Left kidney (tissue), 2 donors: Measurements from ENCODE around the gene LY9. TPM values are rescaled to one million over a fixed set of nuclear protein-coding genes. Genes with fewer than 3 reads are reported as not detected.

ENCODE experiments used
- DNase-seq: peaks from one replicate; pipeline ENCODE4 v3.0.0-alpha.2; 2013
- polyA plus RNA-seq: library from polyadenylated mRNA; unstranded; fragments of 120-200 nt; gene quantifications from one replicate; pipeline ENCODE4 v1.2.1, GENCODE V29; 2013; ENCODE audit not compliant: insufficient read length

Gene LY9
- polyA plus RNA-seq, 1 donor: 0.32 TPM

DNA sequence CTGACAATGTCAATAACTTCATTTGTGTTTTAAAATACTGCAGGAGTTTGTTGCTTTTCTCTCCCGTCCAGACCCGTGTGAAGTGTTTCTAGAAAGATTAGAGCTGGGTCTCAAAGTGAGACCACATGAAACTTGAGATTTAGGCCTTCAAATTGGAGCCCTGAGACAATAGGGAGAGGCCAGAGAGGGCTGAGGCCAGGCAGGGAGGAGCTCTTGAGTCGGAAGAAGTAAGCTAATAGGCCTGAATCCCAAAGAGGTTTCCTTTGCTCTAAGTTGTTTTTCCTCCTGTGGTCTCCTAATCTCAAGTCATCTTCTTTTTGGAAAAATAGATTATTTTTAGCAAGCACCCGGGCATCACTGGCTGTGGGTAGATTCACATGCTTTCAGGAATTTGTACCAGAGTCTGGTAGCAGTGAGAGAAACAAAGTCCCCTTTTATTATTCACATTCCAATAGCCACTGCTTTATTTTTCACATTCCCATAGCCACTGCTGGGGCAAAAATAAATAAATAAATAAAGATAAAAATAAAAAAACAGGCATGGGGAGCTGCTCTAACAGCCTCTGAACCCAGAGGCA lies 41.1 kb downstream of the LY9 start:
- no peak for DNase-seq

DNA sequence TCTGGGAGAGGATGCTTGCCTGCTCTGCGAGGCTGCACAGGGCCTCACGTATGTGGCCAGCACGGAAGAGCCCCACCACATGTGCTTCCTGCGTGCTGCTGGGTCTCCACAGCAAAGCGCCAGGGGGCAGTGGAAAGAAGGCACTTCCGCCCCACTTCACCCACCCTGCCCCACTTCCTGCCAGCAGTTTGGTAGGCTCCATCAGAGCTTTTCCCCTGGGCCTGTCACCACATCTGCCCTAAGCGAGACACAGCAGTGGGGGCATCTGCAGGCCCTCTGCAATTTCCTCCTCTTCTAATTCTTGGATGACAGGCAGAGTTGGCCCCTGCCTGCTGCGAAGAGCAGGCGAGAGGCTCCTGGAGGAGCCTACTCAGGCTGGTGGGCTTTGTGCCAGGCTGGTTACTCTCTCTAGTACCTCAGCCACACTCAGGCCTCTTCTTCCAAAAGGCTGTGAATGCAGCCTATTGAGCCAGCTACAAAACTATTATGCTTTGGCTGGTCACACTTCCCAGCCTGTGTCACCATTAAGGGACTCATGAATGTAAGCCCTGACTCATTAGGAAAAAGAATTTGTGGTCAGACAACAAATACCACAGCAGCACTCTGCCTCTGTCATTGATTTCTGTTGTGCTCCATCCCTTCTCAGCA lies 41.7 kb downstream of the LY9 start:
- DNase-seq: no peak

GRCh38 chr1:160838888-160839287 lies 42.9 kb downstream of the LY9 start:
- no peak for DNase-seq

- DNase-seq: no peak
These were observed 43.8 kb downstream of the LY9 start for GRCh38 chr1:160839746-160840145.

GRCh38 chr1:160841079-160841478 lies 45.1 kb downstream of the LY9 start:
- no peak for DNase-seq

GRCh38 chr1:160844447-160845232 lies 48.7 kb downstream of the LY9 start:
- no peak for DNase-seq

GRCh38 chr1:160846281-160846680 lies 50.3 kb downstream of the LY9 start:
- no peak for DNase-seq

DNA sequence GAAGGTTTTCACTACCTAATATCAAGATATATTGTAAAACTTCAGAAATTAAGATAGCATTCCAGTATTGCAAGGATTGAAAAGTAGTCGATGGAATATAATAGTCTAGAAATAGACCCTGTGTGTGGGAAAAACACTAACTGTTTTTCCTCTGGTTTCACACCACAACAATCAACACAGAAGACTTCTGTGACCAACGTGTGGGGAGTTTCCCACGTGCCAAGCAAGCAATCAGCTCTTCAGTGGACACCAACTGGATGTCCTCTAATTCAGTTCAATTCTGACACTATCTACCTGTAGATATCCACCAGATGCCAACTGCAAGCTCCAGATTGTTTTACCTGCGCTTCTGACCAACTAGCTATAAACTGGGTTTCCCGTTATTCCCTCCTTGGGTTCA lies 54.6 kb downstream of the LY9 start:
- DNase-seq: no peak

DNA sequence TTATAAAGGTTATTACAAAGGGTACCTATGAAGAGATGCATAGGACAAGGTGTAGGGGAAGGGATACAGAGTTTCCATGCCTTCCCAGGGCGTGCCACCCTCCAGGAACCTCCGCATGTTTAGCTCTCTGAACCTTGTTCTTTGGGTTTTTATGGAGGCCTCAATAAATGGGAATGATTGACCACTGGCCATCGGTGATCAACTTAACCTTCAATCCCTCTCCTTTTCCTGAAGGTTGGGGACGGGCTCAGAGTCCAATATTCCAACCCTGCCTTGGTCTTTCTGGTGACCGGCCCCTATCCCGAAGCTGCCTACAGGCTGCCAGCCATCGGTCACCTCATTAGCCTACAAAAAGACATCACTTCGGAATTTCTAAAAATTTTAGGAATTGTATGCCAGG lies 55.0 kb downstream of the LY9 start:
- DNase-seq: no peak

DNA sequence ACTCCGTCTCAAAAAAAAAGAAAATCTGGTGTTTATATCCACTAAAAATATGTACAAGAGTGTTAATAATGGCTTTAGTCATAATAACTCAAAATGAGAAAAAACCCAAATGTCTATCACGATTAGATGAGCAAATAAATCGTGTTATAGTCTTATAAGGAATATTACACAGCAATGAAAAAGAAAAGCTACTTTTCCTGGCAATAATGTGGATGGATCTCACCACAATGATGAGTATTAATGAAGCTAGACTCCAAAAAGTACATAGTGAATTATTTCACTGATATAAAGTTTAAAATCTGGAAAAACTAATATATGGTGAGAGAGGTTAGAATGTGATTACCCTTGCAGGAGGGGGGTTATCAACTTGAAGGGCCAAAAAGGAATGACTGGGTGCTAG lies 57.0 kb downstream of the LY9 start:
- no peak for DNase-seq

- DNase-seq: no peak
These were observed 57.8 kb downstream of the LY9 start for GRCh38 chr1:160853754-160854153.

DNA sequence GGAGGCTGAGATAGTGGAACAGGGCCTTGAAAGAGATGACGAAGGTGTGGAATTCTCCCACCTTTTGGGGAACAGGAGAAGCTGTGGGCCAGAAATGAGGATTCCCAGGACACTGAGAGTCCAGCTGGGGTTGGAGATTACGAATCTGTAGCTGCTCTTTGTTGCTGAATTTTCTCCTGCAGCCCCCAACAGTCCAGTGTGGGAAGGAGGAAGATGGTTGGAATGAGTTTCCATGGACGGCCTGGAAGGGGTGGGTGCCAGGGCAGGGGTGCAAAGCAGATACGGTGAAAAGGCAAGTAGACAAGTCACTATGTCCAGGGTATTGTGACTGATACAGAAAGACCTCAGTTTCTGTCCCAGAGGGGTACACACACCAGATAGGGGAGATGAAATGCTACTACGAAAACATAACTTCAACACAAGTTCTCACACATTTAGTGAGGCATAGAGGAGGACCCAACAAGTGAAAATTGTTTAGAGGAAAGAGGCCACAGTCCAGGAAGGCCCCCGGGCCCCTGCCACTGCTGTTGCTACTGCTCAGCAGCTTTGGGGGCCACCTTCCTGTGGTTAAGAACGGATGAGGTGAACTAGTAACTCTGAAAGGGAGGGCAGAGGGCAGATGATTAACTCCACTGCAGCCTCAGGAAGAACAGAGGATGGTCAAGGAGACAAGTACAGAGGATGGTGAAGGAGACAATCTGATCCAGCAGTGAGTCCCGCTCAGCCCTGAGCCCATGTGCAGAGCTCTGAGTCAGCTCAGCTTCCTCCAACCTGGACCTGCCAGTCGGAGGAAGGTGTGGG lies 59.4 kb downstream of the LY9 start:
- no peak for DNase-seq

DNA sequence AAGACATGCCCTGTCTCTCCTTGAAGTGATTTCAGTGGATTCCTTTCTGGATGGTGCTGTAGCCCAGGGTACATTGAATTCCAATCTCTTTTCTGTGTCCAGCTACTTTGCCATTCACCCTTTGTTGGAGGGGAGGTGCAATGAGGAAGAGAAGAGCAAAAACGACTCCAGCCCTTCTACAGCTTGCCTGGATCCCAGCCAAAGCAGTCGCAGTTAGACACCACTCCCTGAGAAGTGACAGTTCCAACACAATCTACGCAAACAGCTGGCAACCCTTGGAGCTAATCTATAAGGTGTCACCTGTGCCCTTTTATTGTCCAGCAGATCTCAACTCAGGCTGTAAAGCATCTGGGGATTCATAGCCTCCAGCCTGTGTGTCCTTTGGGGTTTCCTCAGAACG lies 62.1 kb downstream of the LY9 start:
- DNase-seq: no peak

DNA sequence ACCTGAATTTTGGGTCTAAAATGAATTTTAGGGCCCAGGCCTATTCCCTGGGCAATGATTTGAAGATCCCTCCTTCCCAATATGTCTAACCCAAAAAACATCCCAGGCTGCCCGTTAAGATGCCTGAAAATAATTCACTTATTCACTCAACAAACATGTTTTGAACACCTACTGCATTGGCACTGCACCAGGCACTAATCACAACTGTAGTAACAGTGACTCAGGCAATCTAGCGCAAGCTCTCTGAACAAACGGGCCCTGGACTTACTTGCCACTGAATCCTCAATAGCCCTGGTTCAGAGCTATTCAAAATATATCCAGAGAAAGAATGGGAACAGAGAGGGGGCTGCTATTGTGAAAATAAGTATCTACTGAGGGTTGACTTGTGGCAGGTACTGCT lies 62.5 kb downstream of the LY9 start:
- no peak for DNase-seq

DNA sequence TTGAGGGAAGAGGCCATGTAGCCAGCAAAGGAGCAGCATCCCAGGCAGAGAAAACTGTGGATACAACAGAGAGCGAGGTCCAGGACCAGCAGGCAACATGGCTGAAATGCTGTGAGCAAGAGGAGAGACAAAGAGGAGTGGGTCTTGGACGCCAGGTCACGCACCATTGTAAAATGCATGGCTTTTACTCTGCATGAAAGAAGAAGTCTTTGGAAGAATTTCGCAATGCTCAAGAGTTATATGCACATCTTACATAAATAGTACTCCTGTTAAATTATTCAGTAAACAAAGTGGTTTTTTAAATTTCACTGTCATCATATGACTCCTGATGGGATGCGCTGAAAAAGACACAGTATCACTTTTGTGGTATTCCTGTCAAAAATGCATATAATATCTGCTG lies 63.2 kb downstream of the LY9 start:
- no peak for DNase-seq

DNA sequence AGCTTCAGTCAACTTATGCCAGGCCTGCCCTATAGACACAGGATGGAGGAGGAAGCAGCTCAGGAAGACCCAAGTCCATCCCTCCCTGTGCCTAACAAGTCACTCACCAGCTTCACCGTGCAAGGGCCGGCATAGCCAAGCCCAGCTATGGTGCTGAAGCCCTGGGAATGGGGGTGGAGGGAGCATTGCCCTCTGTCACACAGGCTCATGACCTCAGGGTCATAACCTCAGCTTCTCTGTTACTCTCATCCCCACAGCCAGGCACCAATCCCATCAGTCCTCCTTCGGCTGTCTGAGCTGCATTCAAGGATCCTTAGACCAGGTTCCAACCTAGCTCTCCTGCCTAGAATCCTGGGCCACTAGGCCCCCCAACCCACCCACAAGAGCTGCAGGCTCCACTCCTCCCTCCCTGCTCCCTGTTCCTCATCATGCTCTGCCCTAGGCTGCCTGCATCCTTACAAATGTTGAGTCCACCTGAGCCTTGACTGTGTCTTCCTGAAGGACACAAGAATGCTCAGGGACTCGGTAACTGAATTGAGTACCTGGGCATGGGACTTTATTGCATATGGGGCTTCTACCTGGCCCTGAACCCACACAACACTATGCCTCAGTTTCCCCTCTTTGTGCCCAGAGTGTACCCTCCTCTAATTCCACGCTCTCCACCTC lies 65.0 kb downstream of the LY9 start:
- no peak for DNase-seq

- no peak for DNase-seq
These were observed 66.5 kb downstream of the LY9 start, which contains the start of gene CD244 for GRCh38 chr1:160862203-160863060. Gene CD244, minus strand, starts transcription at chr1:160862887. Its CDS starts 210 bp downstream, at chr1:160862677.

GRCh38 chr1:160863061-160863773 lies 67.2 kb downstream of the LY9 start:
- no peak for DNase-seq

DNA sequence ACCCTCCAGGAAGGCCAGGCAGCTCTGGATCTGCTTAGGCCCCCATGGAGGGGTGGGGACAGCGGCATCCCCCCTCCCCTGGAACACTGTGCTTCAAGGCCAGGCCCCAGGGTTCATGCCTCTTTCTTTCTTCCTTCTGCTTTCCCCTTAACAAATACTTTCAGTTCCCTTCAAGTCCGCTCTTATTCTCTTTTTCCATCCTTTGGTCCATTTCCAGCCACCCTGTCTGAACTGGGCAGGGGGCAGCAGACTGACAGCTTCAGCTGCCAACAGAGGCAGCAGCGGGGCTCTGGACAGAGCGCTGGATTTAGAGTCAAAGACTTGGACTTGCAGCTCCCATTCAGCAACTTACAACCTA lies 67.8 kb downstream of the LY9 start:
- no peak for DNase-seq

- no peak for DNase-seq
These were observed 68.2 kb downstream of the LY9 start for GRCh38 chr1:160864173-160864572.
